Transverse colon (tissue), 4 donors: ENCODE data around the gene MGAT5. TPM values are rescaled to one million over a fixed set of nuclear protein-coding genes. Genes with fewer than 3 reads are reported as not detected.

Experiments used
- DNase-seq: peaks from one replicate; pipeline ENCODE4 v3.0.0-alpha.2; 2019
- H3K27ac ChIP-seq, 4 donors: fragments of 200-600 bp; sonication (generic); 2 replicates each; pipeline ENCODE4 v1.5.1; 2016 to 2018; ENCODE audit warnings: inconsistent platforms in 4 of 4
- H3K27me3 ChIP-seq: fragments of 200-600 bp; sonication (generic); 2 replicates; pipeline ENCODE4 v1.5.1; 2017; ENCODE audit warnings: inconsistent platforms
- H3K36me3 ChIP-seq, 4 donors: fragments of 200-600 bp; sonication (generic); 2 replicates each; pipeline ENCODE4 v1.5.1; 2017 to 2019; ENCODE audit warnings: inconsistent platforms in 4 of 4
- H3K4me1 ChIP-seq, 4 donors: fragments of 200-600 bp; sonication (generic); 2 replicates each; pipeline ENCODE4 v1.5.1; 2017 to 2020; ENCODE audit warnings: inconsistent platforms in 4 of 4
- H3K4me3 ChIP-seq, 4 donors: fragments of 200-600 bp; sonication (generic); 1 replicate in 1 of 4; 2 replicates in 3 of 4; pipeline versions ENCODE4 v1.5.1 to v1.6.1; 2017 to 2019; ENCODE audit warnings: inconsistent platforms in 4 of 4
- H3K9me3 ChIP-seq, 2 donors: fragments of 200-600 bp; sonication (generic); 2 replicates each; pipeline ENCODE4 v1.5.1; 2017 to 2019; ENCODE audit warnings: inconsistent platforms in 2 of 2
- CTCF ChIP-seq, 5 experiments: fragments of 200-600 bp in 3 of 5; fragments of 450-650 bp in 2 of 5; sonication (generic) in 3 of 5; IDR thresholded peaks; 1 replicate in 2 of 5; 2 replicates in 3 of 5; pipeline ENCODE4 v1.5.1; 2016 to 2017; ENCODE audit warnings: antibody characterized with exemption in 5 of 5, inconsistent platforms in 3 of 5, mild to moderate bottlenecking in 2 of 5, moderate library complexity in 1 of 5
- EP300 ChIP-seq: sonication (generic); formaldehyde crosslinking; IDR thresholded peaks from one replicate; pipeline ENCODE4 v1.6.1; 2017; ENCODE audit warnings: antibody characterized with exemption, low read depth
- POLR2A ChIP-seq: fragments of 450-650 bp; IDR thresholded peaks from one replicate; pipeline ENCODE4 v1.6.1; 2016; ENCODE audit warnings: antibody characterized with exemption, mild to moderate bottlenecking, moderate library complexity
- POLR2AphosphoS5 ChIP-seq, 3 donors: sonication (generic); formaldehyde crosslinking; IDR thresholded peaks; one replicate each; pipeline ENCODE4 v1.6.1; 2016; ENCODE audit warnings: antibody characterized with exemption in 3 of 3
- WGBS, 2 donors: methylation state at CpG; one replicate each; pipeline ENCODE4 v1.1.5; 2018; ENCODE audit warnings: low coverage in 1 of 2; 5-methylcytosine and 5-hydroxymethylcytosine counted together
- in situ Hi-C, 4 donors: fragments of 200-750 bp; cut with MboI; loops; one replicate each; pipeline versions ENCODE4 v1.15.0 to v1.15.1; 2017; ENCODE audit warnings: low sequenced_read_pairs in 3 of 4, low pct_ligation_motif_present in 1 of 4, low pct_unique_long_range_greater_than_20kb in 1 of 4
- intact Hi-C: fragments of 100-400 bp; cut with DNase I; formaldehyde crosslinking; loops from one replicate; pipeline ENCODE4 v1.15.1; 2023; ENCODE audit warnings: low total_unique reads
- total RNA-seq, 4 donors: library from RNA; depleted of rRNA; stranded (reverse); fragments of >200 nt; gene quantifications; one replicate each; pipeline ENCODE4 v1.1.0, GENCODE V29; 2016

Gene MGAT5
- total RNA-seq, 4 donors from 2014 or later = 23.6 to 67.6 (median 55.2) TPM

GRCh38 chr2:134333646-134334189 is 79.8 kb downstream of the MGAT5 start:
- 71 to 79% methylated on average over 3 of the region's 3 CpGs for WGBS, 2 donors
- no peak overlapping the region for H3K27ac ChIP-seq
- peaks cover 0 to 3% (median 0%) of the 10 kb centered on the region in 4 donors for H3K36me3 ChIP-seq
- in situ Hi-C loops (no loop called here), intact Hi-C loops (no loop called here)
- H3K9me3 ChIP-seq = no peaks in the 10 kb centered on the region
- H3K4me3 ChIP-seq = no peak overlapping the region
- no peaks in the 10 kb centered on the region for H3K27me3 ChIP-seq
- no peak for DNase-seq
- H3K4me1 ChIP-seq = peaks cover 0 to 3% (median 0%) of the 10 kb centered on the region in 4 donors
- TF ChIP-seq POLR2A (no peak), CTCF (IDR thresholded peaks at IDR 0.05) (no peak), POLR2AphosphoS5 (IDR thresholded peaks at IDR 0.05) (no peak), EP300 (no peak)

GRCh38 chr2:134334542-134335353 is 80.9 kb downstream of the MGAT5 start:
- intact Hi-C loops (no loop called here), in situ Hi-C loops (no loop called here)
- H3K4me3 ChIP-seq = no peak overlapping the region
- no peak for TF ChIP-seq CTCF (IDR thresholded peaks at IDR 0.05)
- no peak for TF ChIP-seq POLR2AphosphoS5 (IDR thresholded peaks at IDR 0.05)
- no peaks in the 10 kb centered on the region for H3K9me3 ChIP-seq
- H3K27ac ChIP-seq = no peak overlapping the region
- H3K27me3 ChIP-seq = no peaks in the 10 kb centered on the region
- WGBS, 2 donors = 59 to 63% methylated on average over 3 of the region's 3 CpGs
- peaks cover 0 to 9% (median 0%) of the 10 kb centered on the region in 4 donors for H3K36me3 ChIP-seq
- DNase-seq = no peak
- H3K4me1 ChIP-seq = peaks cover 0 to 3% (median 0%) of the 10 kb centered on the region in 4 donors

GRCh38 chr2:134335601-134336000 is 81.7 kb downstream of the MGAT5 start:
- no peak overlapping the region for H3K27ac ChIP-seq
- H3K4me1 ChIP-seq = peaks cover 0 to 3% (median 0%) of the 10 kb centered on the region in 4 donors
- H3K36me3 ChIP-seq = peaks cover 0 to 9% (median 0%) of the 10 kb centered on the region in 4 donors
- in situ Hi-C loops = no loop called here
- no peaks in the 10 kb centered on the region for H3K27me3 ChIP-seq
- 56 to 77% methylated on average over 1 of the region's 1 CpG for WGBS, 2 donors
- no peaks in the 10 kb centered on the region for H3K9me3 ChIP-seq
- DNase-seq = no peak
- no peak overlapping the region for H3K4me3 ChIP-seq
- intact Hi-C loops = no loop called here
- TF ChIP-seq EP300 (no peak), CTCF (IDR thresholded peaks at IDR 0.05) (no peak), POLR2AphosphoS5 (IDR thresholded peaks at IDR 0.05) (no peak), POLR2A (no peak)

GRCh38 chr2:134336352-134336751 is 82.5 kb downstream of the MGAT5 start:
- intact Hi-C loops (no loop called here), in situ Hi-C loops (no loop called here)
- no peak for DNase-seq
- H3K4me1 ChIP-seq = peaks cover 0 to 3% (median 0%) of the 10 kb centered on the region in 4 donors
- no peak overlapping the region for H3K27ac ChIP-seq
- TF ChIP-seq CTCF (IDR thresholded peaks at IDR 0.05) (no peak), POLR2A (no peak), POLR2AphosphoS5 (IDR thresholded peaks at IDR 0.05) (no peak), EP300 (no peak)
- WGBS, 2 donors = 53 to 62% methylated on average over 4 of the region's 4 CpGs
- peaks cover 0 to 10% (median 0%) of the 10 kb centered on the region in 4 donors for H3K36me3 ChIP-seq
- no peaks in the 10 kb centered on the region for H3K27me3 ChIP-seq
- no peaks in the 10 kb centered on the region for H3K9me3 ChIP-seq
- H3K4me3 ChIP-seq = no peak overlapping the region
